CD4-positive, alpha-beta memory T cell (primary cell): ENCODE results near the gene ZBBX. TPM values are rescaled to one million over a fixed set of nuclear protein-coding genes. Genes with fewer than 3 reads are reported as not detected.

Experiments
- CTCF ChIA-PET: fragments of 350-600 bp; sonication (Branson Sonifier 250); formaldehyde crosslinking; loops from one replicate; lab custom pipeline; 2021; ENCODE audit warnings: inconsistent platforms; ENCODE audit not compliant: partially characterized antibody; lab: Charles Lee
- POLR2A ChIA-PET: fragments of 350-600 bp; sonication (Branson Sonifier 250); formaldehyde crosslinking; loops from one replicate; lab custom pipeline; 2021; ENCODE audit not compliant: partially characterized antibody; lab: Charles Lee
- DNase-seq, 5 donors: peaks; one replicate each; pipeline versions ENCODE4 v3.0.0 to v3.0.0-alpha.2; 2020 to 2022; ENCODE audit warnings: mixed read lengths in 1 of 5
- H3K27ac ChIP-seq: one replicate; pipeline ENCODE4 v1.7.0; 2013; ENCODE audit warnings: low read depth, low read length
- H3K27me3 ChIP-seq: 2 replicates; pipeline ENCODE4 v1.7.0; 2013; ENCODE audit warnings: mild to moderate bottlenecking, low read length, moderate library complexity; ENCODE audit not compliant: insufficient read depth
- H3K36me3 ChIP-seq: 2 replicates; pipeline ENCODE4 v1.7.0; 2013; ENCODE audit warnings: mild to moderate bottlenecking, low read length, moderate library complexity; ENCODE audit not compliant: insufficient read depth
- H3K4me1 ChIP-seq: 2 replicates; pipeline ENCODE4 v1.7.0; 2013; ENCODE audit warnings: mild to moderate bottlenecking, low read length, moderate library complexity; ENCODE audit not compliant: insufficient read depth
- H3K4me3 ChIP-seq, 2 donors: one replicate each; pipeline ENCODE4 v1.7.0; 2013; ENCODE audit warnings: low read length in 2 of 2, mild to moderate bottlenecking in 1 of 2
- H3K9me3 ChIP-seq, 2 donors: one replicate each; pipeline ENCODE4 v1.7.0; 2013; ENCODE audit warnings: low read length in 2 of 2, control low read depth in 1 of 2; ENCODE audit not compliant: control insufficient read depth in 1 of 2
- H3K27ac Mint-ChIP-seq, 7 donors: one replicate each; pipeline ENCODE4 v1.8.0; 2020 to 2021; ENCODE audit warnings: mixed read lengths in 7 of 7, mild to moderate bottlenecking in 6 of 7, inconsistent platforms in 3 of 7, moderate library complexity in 3 of 7
- H3K27me3 Mint-ChIP-seq, 2 donors: one replicate each; pipeline ENCODE4 v1.8.0; 2020 to 2021; ENCODE audit warnings: mixed read lengths in 2 of 2
- H3K36me3 Mint-ChIP-seq, 2 donors: one replicate each; pipeline ENCODE4 v1.8.0; 2020 to 2021; ENCODE audit warnings: mixed read lengths in 2 of 2, inconsistent platforms in 1 of 2, mild to moderate bottlenecking in 1 of 2
- H3K4me1 Mint-ChIP-seq, 4 donors: one replicate each; pipeline ENCODE4 v1.8.0; 2020 to 2021; ENCODE audit warnings: mixed read lengths in 4 of 4, mild to moderate bottlenecking in 1 of 4
- H3K4me3 Mint-ChIP-seq, 8 donors: one replicate each; pipeline ENCODE4 v1.8.0; 2020 to 2021; ENCODE audit warnings: mixed read lengths in 8 of 8, mild to moderate bottlenecking in 7 of 8, moderate library complexity in 6 of 8, inconsistent platforms in 3 of 8
- H3K9me3 Mint-ChIP-seq, 8 donors: one replicate each; pipeline ENCODE4 v1.8.0; 2020 to 2021; ENCODE audit warnings: mixed read lengths in 8 of 8, mild to moderate bottlenecking in 5 of 8, inconsistent platforms in 3 of 8, moderate library complexity in 1 of 8
- intact Hi-C: fragments of 100-400 bp; cut with micrococcal nuclease; formaldehyde crosslinking; loops from one replicate; pipeline ENCODE4 v1.15.1; 2023
- polyA plus RNA-seq, 2 donors: library from polyadenylated mRNA; unstranded; fragments of 300-500 nt; fragmentation: Illumina TruSeq; gene quantifications; one replicate each; pipeline ENCODE4 v1.2.3, GENCODE V29; 2021
- total RNA-seq, 2 experiments: library from RNA; stranded (reverse); gene quantifications; one replicate each; pipeline ENCODE4 v1.2.3, GENCODE V29; 2021

Gene ZBBX
- total and polyA plus RNA-seq, 4 experiments from 2014 or later = not detected

GRCh38 chr3:167287308-167287707 is 92.8 kb downstream of the ZBBX start:
- Histone ChIP-seq H3K4me1 (no peaks in the 10 kb centered on the region), H3K36me3 (no peaks in the 10 kb centered on the region), H3K4me3 (no peak overlapping the region), H3K9me3 (no peaks in the 10 kb centered on the region), H3K27ac (no peak overlapping the region), H3K27me3 (no peaks in the 10 kb centered on the region)
- POLR2A ChIA-PET = no interaction called here
- no peak for DNase-seq
- no peaks in the 10 kb centered on the region for H3K4me1 Mint-ChIP-seq
- CTCF ChIA-PET = no interaction called here
- H3K9me3 Mint-ChIP-seq = peaks cover 0 to 5% (median 2%) of the 10 kb centered on the region in 8 donors
- H3K27me3 Mint-ChIP-seq = no peaks in the 10 kb centered on the region
- no peaks in the 10 kb centered on the region for H3K36me3 Mint-ChIP-seq
- intact Hi-C loops = no loop called here
- H3K4me3 Mint-ChIP-seq = no peak overlapping the region
- no peak overlapping the region for H3K27ac Mint-ChIP-seq

GRCh38 chr3:167274141-167274874 is 105.8 kb downstream of the ZBBX start:
- Mint-ChIP-seq H3K36me3 (no peaks in the 10 kb centered on the region), H3K27me3 (no peaks in the 10 kb centered on the region), H3K4me3 (no peak overlapping the region), H3K9me3 (peaks cover 0 to 10% (median under 1%) of the 10 kb centered on the region in 8 donors), H3K4me1 (no peaks in the 10 kb centered on the region), H3K27ac (no peak overlapping the region)
- H3K36me3 ChIP-seq = no peaks in the 10 kb centered on the region
- H3K27me3 ChIP-seq = no peaks in the 10 kb centered on the region
- H3K27ac ChIP-seq = no peak overlapping the region
- CTCF ChIA-PET = no interaction called here
- H3K4me3 ChIP-seq = no peak overlapping the region
- H3K9me3 ChIP-seq = peaks cover 0 to 3% of the 10 kb centered on the region in 2 donors
- H3K4me1 ChIP-seq = no peaks in the 10 kb centered on the region
- intact Hi-C loops = no loop called here
- POLR2A ChIA-PET = no interaction called here
- DNase-seq = no peak

- H3K4me1 ChIP-seq = no peaks in the 10 kb centered on the region
- no peaks in the 10 kb centered on the region for H3K27me3 Mint-ChIP-seq
- no peak overlapping the region for H3K4me3 Mint-ChIP-seq
- H3K27ac Mint-ChIP-seq = no peak overlapping the region
- DNase-seq = no peak
- CTCF ChIA-PET = no interaction called here
- H3K9me3 ChIP-seq = no peaks in the 10 kb centered on the region
- POLR2A ChIA-PET = no interaction called here
- H3K36me3 ChIP-seq = no peaks in the 10 kb centered on the region
- intact Hi-C loops = no loop called here
- H3K27ac ChIP-seq = no peak overlapping the region
- H3K27me3 ChIP-seq = no peaks in the 10 kb centered on the region
- peaks cover 0 to 2% (median 0%) of the 10 kb centered on the region in 8 donors for H3K9me3 Mint-ChIP-seq
- no peak overlapping the region for H3K4me3 ChIP-seq
- no peaks in the 10 kb centered on the region for H3K4me1 Mint-ChIP-seq
- no peaks in the 10 kb centered on the region for H3K36me3 Mint-ChIP-seq
Observed at GRCh38 chr3:167253037-167253436, 127.1 kb downstream of the ZBBX start.

GRCh38 chr3:167251678-167252077 is 128.4 kb downstream of the ZBBX start:
- DNase-seq = no peak
- ChIA-PET CTCF (no interaction called here), POLR2A (no interaction called here)
- H3K27me3 ChIP-seq = no peaks in the 10 kb centered on the region
- H3K4me1 ChIP-seq = no peaks in the 10 kb centered on the region
- H3K27ac ChIP-seq = no peak overlapping the region
- Mint-ChIP-seq H3K9me3 (peaks cover 0 to 2% (median 0%) of the 10 kb centered on the region in 8 donors), H3K4me3 (no peak overlapping the region), H3K4me1 (no peaks in the 10 kb centered on the region), H3K36me3 (no peaks in the 10 kb centered on the region), H3K27ac (no peak overlapping the region), H3K27me3 (no peaks in the 10 kb centered on the region)
- H3K4me3 ChIP-seq = no peak overlapping the region
- H3K9me3 ChIP-seq = no peaks in the 10 kb centered on the region
- no peaks in the 10 kb centered on the region for H3K36me3 ChIP-seq
- intact Hi-C loops = no loop called here

- DNase-seq = no peak
- Histone ChIP-seq H3K27ac (no peak overlapping the region), H3K4me1 (no peaks in the 10 kb centered on the region), H3K36me3 (no peaks in the 10 kb centered on the region), H3K9me3 (no peaks in the 10 kb centered on the region), H3K4me3 (no peak overlapping the region), H3K27me3 (no peaks in the 10 kb centered on the region)
- POLR2A ChIA-PET = no interaction called here
- Mint-ChIP-seq H3K27me3 (no peaks in the 10 kb centered on the region), H3K9me3 (peaks cover 0 to 4% (median 0%) of the 10 kb centered on the region in 8 donors), H3K27ac (no peak overlapping the region), H3K4me3 (no peak overlapping the region), H3K36me3 (no peaks in the 10 kb centered on the region), H3K4me1 (no peaks in the 10 kb centered on the region)
- intact Hi-C loops = no loop called here
- CTCF ChIA-PET = no interaction called here
Observed at GRCh38 chr3:167246252-167246651, 133.8 kb downstream of the ZBBX start.

- no peaks in the 10 kb centered on the region for H3K27me3 ChIP-seq
- H3K4me1 ChIP-seq = no peaks in the 10 kb centered on the region
- no peak overlapping the region for H3K27ac ChIP-seq
- no peak for DNase-seq
- intact Hi-C loops = no loop called here
- Mint-ChIP-seq H3K4me3 (no peak overlapping the region), H3K27ac (no peak overlapping the region), H3K9me3 (peaks cover 0 to 4% (median under 1%) of the 10 kb centered on the region in 8 donors), H3K36me3 (no peaks in the 10 kb centered on the region), H3K27me3 (no peaks in the 10 kb centered on the region), H3K4me1 (no peaks in the 10 kb centered on the region)
- H3K9me3 ChIP-seq = no peaks in the 10 kb centered on the region
- POLR2A ChIA-PET = no interaction called here
- H3K4me3 ChIP-seq = no peak overlapping the region
- CTCF ChIA-PET = no interaction called here
- H3K36me3 ChIP-seq = no peaks in the 10 kb centered on the region
Observed at GRCh38 chr3:167241048-167241845, 138.8 kb downstream of the ZBBX start.

GRCh38 chr3:167228135-167228534 is 152.0 kb downstream of the ZBBX start:
- Histone ChIP-seq H3K9me3 (no peaks in the 10 kb centered on the region), H3K27me3 (no peaks in the 10 kb centered on the region), H3K27ac (no peak overlapping the region), H3K36me3 (no peaks in the 10 kb centered on the region), H3K4me3 (no peak overlapping the region), H3K4me1 (no peaks in the 10 kb centered on the region)
- no peak for DNase-seq
- Mint-ChIP-seq H3K36me3 (no peaks in the 10 kb centered on the region), H3K27ac (no peak overlapping the region), H3K9me3 (peaks cover 0 to 5% (median 0%) of the 10 kb centered on the region in 8 donors), H3K27me3 (peaks cover 0 to under 1% of the 10 kb centered on the region in 2 donors), H3K4me1 (no peaks in the 10 kb centered on the region), H3K4me3 (no peak overlapping the region)
- CTCF ChIA-PET = no interaction called here
- intact Hi-C loops = no loop called here
- POLR2A ChIA-PET = no interaction called here
